CD4-positive, alpha-beta T cell (primary cell): ENCODE data around the gene VTI1A. TPM values are rescaled to one million over a fixed set of nuclear protein-coding genes. Genes with fewer than 3 reads are reported as not detected.

Experiments
- ATAC-seq: fragments of 200-7000 bp; cut with Tn5 transposase; one replicate; pipeline ENCODE4 v1.10.0; 2022; ENCODE audit warnings: mild to moderate bottlenecking; ENCODE audit not compliant: poor library complexity
- CTCF ChIA-PET: fragments of 350-600 bp; sonication (Branson Sonifier 250); formaldehyde crosslinking; loops from one replicate; lab custom pipeline; 2021; ENCODE audit warnings: antibody characterized with exemption, inconsistent platforms; lab: Charles Lee
- POLR2A ChIA-PET: fragments of 350-600 bp; sonication (Branson Sonifier 250); formaldehyde crosslinking; loops from one replicate; lab custom pipeline; 2021; ENCODE audit warnings: antibody characterized with exemption, inconsistent platforms; lab: Charles Lee
- DNase-seq, 14 experiments: peaks; one replicate each; pipeline ENCODE4 v3.0.0-alpha.2; 2013 to 2020; ENCODE audit warnings: mixed read lengths in 2 of 14
- H3K27ac ChIP-seq, 2 donors: one replicate each; pipeline versions ENCODE4 v1.5.1 to v1.7.0; 2013; ENCODE audit warnings: low read length in 2 of 2, low read depth in 1 of 2, mild to moderate bottlenecking in 1 of 2
- H3K27me3 ChIP-seq, 2 experiments: 1 replicate in 1 of 2; 2 replicates in 1 of 2; pipeline versions ENCODE4 v1.6.1 to v1.7.0; 2013; ENCODE audit warnings: low read length in 2 of 2, control low read depth in 1 of 2, mild to moderate bottlenecking in 1 of 2, moderate library complexity in 1 of 2; ENCODE audit not compliant: insufficient read depth in 2 of 2, control insufficient read depth in 1 of 2
- H3K36me3 ChIP-seq: one replicate; pipeline ENCODE4 v1.6.1; 2013; ENCODE audit warnings: low read length, control low read depth; ENCODE audit not compliant: insufficient read depth
- H3K4me1 ChIP-seq: one replicate; pipeline ENCODE4 v1.6.1; 2013; ENCODE audit warnings: low read length, control low read depth; ENCODE audit not compliant: insufficient read depth
- H3K4me3 ChIP-seq: one replicate; pipeline ENCODE4 v1.5.1; 2013; ENCODE audit warnings: mild to moderate bottlenecking, low read length, moderate library complexity
- H3K9me3 ChIP-seq, 2 experiments: 1 replicate in 1 of 2; 2 replicates in 1 of 2; pipeline versions ENCODE4 v1.6.1 to v1.7.0; 2013; ENCODE audit warnings: low read length in 2 of 2, mild to moderate bottlenecking in 2 of 2, control low read depth in 1 of 2, moderate library complexity in 1 of 2; ENCODE audit not compliant: control insufficient read depth in 1 of 2, insufficient read depth in 1 of 2
- H3K27ac Mint-ChIP-seq: one replicate; pipeline ENCODE4 v1.8.0; 2020; ENCODE audit warnings: mixed read lengths
- H3K27me3 Mint-ChIP-seq: one replicate; pipeline ENCODE4 v1.8.0; 2021; ENCODE audit warnings: mixed read lengths
- H3K36me3 Mint-ChIP-seq: one replicate; pipeline ENCODE4 v1.8.0; 2021; ENCODE audit warnings: low read depth, mixed read lengths
- H3K4me1 Mint-ChIP-seq: one replicate; pipeline ENCODE4 v1.8.0; 2021; ENCODE audit warnings: low read depth, mixed read lengths
- H3K4me3 Mint-ChIP-seq: one replicate; pipeline ENCODE4 v1.8.0; 2020; ENCODE audit warnings: mild to moderate bottlenecking, mixed read lengths
- H3K9me3 Mint-ChIP-seq: one replicate; pipeline ENCODE4 v1.8.0; 2020; ENCODE audit warnings: mixed read lengths
- intact Hi-C, 2 experiments: fragments of 100-400 bp; cut with DNase I in 1 of 2; cut with micrococcal nuclease in 1 of 2; formaldehyde crosslinking; loops; one replicate each; pipeline versions ENCODE4 v1.15.1 to v1.9.0; 2023 to 2025; cut with DNase I, micrococcal nuclease
- total RNA-seq, 174 experiments: library from RNA in 2 of 174; stranded (reverse) in 2 of 174; gene quantifications; one replicate each; pipeline ENCODE4 v1.2.3 and lab custom pipeline; 2021 to 2026
- TF ChIP-seq, protein P1 (sequence below): fragments of 200-600 bp; IDR thresholded peaks from one replicate; pipeline ENCODE4 v1.8.0; 2022; ENCODE audit warnings: antibody characterized with exemption, mild to moderate bottlenecking

VTI1A gene
- total RNA-seq, 2 experiments from 2014 or later: 54.5 to 56.5 TPM

GRCh38 chr10:112739592-112740353 lies 292.8 kb downstream of the VTI1A start:
- Histone ChIP-seq H3K4me1 (no peaks in the 10 kb centered on the region), H3K27me3 (no peaks in the 10 kb centered on the region), H3K27ac (no peak overlapping the region), H3K4me3 (no peak overlapping the region), H3K9me3 (no peaks in the 10 kb centered on the region), H3K36me3 (peaks cover 3% of the 10 kb centered on the region)
- POLR2A ChIA-PET: interaction anchor here (0.6 kb wide), 1 partner anchor 191 kb away, joined by 3 read pairs; no protein-coding TSS in a partner anchor
- Mint-ChIP-seq H3K4me1 (no peaks in the 10 kb centered on the region), H3K27me3 (no peaks in the 10 kb centered on the region), H3K27ac (no peak overlapping the region), H3K4me3 (no peak overlapping the region), H3K9me3 (peaks cover 2% of the 10 kb centered on the region), H3K36me3 (peaks cover 30% of the 10 kb centered on the region)
- TF ChIP-seq, protein P1, sequence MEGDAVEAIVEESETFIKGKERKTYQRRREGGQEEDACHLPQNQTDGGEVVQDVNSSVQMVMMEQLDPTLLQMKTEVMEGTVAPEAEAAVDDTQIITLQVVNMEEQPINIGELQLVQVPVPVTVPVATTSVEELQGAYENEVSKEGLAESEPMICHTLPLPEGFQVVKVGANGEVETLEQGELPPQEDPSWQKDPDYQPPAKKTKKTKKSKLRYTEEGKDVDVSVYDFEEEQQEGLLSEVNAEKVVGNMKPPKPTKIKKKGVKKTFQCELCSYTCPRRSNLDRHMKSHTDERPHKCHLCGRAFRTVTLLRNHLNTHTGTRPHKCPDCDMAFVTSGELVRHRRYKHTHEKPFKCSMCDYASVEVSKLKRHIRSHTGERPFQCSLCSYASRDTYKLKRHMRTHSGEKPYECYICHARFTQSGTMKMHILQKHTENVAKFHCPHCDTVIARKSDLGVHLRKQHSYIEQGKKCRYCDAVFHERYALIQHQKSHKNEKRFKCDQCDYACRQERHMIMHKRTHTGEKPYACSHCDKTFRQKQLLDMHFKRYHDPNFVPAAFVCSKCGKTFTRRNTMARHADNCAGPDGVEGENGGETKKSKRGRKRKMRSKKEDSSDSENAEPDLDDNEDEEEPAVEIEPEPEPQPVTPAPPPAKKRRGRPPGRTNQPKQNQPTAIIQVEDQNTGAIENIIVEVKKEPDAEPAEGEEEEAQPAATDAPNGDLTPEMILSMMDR: no peak
- CTCF ChIA-PET: no interaction called here
- ATAC-seq (no peak), DNase-seq (no peak)
- intact Hi-C loops: no loop called here

DNA sequence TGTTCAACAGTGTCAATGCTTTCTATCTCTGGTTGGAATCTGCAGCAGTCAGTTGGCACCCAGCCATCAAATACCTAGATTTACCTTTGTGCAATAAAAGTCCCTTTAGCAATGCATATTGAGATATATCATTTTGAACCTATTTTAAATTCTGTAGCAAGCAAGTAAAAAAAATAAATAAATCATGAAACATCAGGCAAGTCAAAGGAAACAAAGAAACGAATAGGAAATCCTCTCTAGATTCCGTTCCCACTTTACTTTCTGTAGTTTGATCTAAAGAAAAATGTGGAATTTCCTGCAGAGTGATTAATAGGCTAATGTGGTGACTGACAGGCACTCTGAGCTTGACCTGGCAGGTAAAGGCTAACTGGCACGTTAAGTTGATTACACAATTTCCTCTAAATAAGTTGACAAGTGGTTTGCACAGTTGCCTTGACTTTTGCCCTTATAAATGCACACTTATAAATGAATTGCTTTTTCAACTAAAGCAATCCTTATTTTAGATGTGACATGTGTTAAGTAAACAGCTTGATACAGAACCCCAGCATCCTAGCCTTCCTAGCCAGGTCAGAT lies 294.9 kb downstream of the VTI1A start:
- DNase-seq: no peak
- intact Hi-C loops: no loop called here
- TF ChIP-seq, protein P1: no peak
- H3K27me3 ChIP-seq: no peaks in the 10 kb centered on the region
- peaks cover 35% of the 10 kb centered on the region for H3K36me3 Mint-ChIP-seq
- ChIA-PET CTCF (no interaction called here), POLR2A (no interaction called here)
- H3K9me3 ChIP-seq: no peaks in the 10 kb centered on the region
- H3K4me1 Mint-ChIP-seq: no peaks in the 10 kb centered on the region
- H3K4me3 ChIP-seq: no peak overlapping the region
- no peaks in the 10 kb centered on the region for H3K4me1 ChIP-seq
- no peak overlapping the region for H3K27ac ChIP-seq
- no peak for ATAC-seq
- no peaks in the 10 kb centered on the region for H3K27me3 Mint-ChIP-seq
- H3K9me3 Mint-ChIP-seq: peaks cover 2% of the 10 kb centered on the region
- no peak overlapping the region for H3K27ac Mint-ChIP-seq
- H3K4me3 Mint-ChIP-seq: no peak overlapping the region
- H3K36me3 ChIP-seq: peaks cover 5% of the 10 kb centered on the region

DNA sequence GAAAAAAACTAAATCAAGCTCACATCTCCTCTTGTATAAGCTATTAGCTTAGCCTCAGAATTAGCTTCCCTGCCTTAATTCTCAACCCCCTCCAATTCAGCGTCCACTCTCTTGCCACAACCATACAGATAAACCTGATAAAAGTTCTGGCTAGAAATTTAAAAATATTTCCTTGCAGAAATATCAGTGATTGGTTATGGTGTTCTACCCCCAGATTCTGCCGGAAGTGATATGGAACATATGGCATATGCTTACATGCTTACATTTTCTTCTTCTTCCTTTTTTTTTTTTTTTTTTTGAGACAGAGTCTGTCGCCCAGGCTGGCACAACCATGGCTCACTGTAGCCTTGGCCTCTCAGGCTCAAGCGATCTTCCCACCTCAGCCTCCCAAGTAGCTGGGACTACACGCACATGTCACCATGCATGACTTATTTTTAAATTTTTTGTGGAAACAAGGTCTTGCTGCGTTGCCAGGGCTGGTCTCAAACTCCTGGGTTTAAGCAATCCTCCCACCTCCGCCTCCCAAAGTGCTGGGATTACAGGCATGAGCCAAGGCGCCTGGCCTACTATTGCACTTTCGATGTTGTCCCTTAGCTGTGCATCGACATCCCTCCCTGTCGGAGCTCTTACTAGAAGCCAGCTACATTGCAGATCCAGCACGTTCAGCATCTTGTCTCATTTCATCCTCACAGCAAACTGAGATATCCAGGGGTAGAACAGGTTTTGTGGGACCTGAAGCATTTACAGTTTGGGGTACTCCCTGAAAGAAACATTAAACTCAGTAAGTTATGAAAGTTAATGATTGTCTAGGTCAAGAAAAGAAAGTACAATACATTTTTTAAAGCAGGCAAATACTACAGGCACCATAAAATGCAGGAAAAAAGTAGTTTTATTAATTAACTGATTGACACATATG lies 297.4 kb downstream of the VTI1A start:
- H3K4me1 ChIP-seq: no peaks in the 10 kb centered on the region
- H3K9me3 ChIP-seq: no peaks in the 10 kb centered on the region
- H3K36me3 Mint-ChIP-seq: peaks cover 17% of the 10 kb centered on the region
- no peaks in the 10 kb centered on the region for H3K27me3 Mint-ChIP-seq
- H3K4me1 Mint-ChIP-seq: no peaks in the 10 kb centered on the region
- no peak overlapping the region for H3K4me3 Mint-ChIP-seq
- H3K4me3 ChIP-seq: no peak overlapping the region
- no peak overlapping the region for H3K27ac ChIP-seq
- no peaks in the 10 kb centered on the region for H3K27me3 ChIP-seq
- CTCF ChIA-PET: interaction anchor here (0.6 kb wide), 1 partner anchor 273 kb away, joined by 4 read pairs; no protein-coding TSS in a partner anchor
- no peak for ATAC-seq
- no peak overlapping the region for H3K27ac Mint-ChIP-seq
- POLR2A ChIA-PET: no interaction called here
- intact Hi-C loops: no loop called here
- DNase-seq: no peak
- TF ChIP-seq, protein P1: no peak
- no peaks in the 10 kb centered on the region for H3K9me3 Mint-ChIP-seq
- peaks cover 3% of the 10 kb centered on the region for H3K36me3 ChIP-seq
